Tibial nerve (tissue), 4 donors: ENCODE measurements around the gene NECAP2. TPM values are rescaled to one million over a fixed set of nuclear protein-coding genes. Genes with fewer than 3 reads are reported as not detected.

ENCODE experiments used
- DNase-seq, 2 donors: peaks; one replicate each; pipeline ENCODE4 v3.0.0-alpha.2; 2019; ENCODE audit warnings: low spot score in 2 of 2
- H3K27ac ChIP-seq, 4 donors: fragments of 200-600 bp; sonication (generic) in 3 of 4; one replicate each; pipeline ENCODE4 v1.5.1; 2017 to 2019; ENCODE audit warnings: mild to moderate bottlenecking in 1 of 4
- H3K27me3 ChIP-seq, 2 donors: fragments of 200-600 bp; sonication (generic) in 1 of 2; one replicate each; pipeline versions ENCODE4 v1.5.1 to v1.6.0; 2017 to 2019
- H3K36me3 ChIP-seq, 3 donors: fragments of 200-600 bp; sonication (generic); one replicate each; pipeline ENCODE4 v1.5.1; 2018 to 2019
- H3K4me1 ChIP-seq, 4 donors: fragments of 200-600 bp; sonication (generic) in 3 of 4; one replicate each; pipeline ENCODE4 v1.5.1; 2017 to 2019
- H3K4me3 ChIP-seq, 4 donors: fragments of 200-600 bp; sonication (generic) in 3 of 4; one replicate each; pipeline ENCODE4 v1.5.1; 2017 to 2019; ENCODE audit warnings: mild to moderate bottlenecking in 1 of 4, moderate library complexity in 1 of 4
- H3K9me3 ChIP-seq, 4 donors: fragments of 200-600 bp; sonication (generic) in 3 of 4; one replicate each; pipeline ENCODE4 v1.5.1; 2017 to 2019
- EP300 ChIP-seq, 2 donors: sonication (generic); formaldehyde crosslinking; IDR thresholded peaks; one replicate each; pipeline ENCODE4 v1.6.1; 2017; ENCODE audit warnings: antibody characterized with exemption in 2 of 2, mild to moderate bottlenecking in 1 of 2
- POLR2A ChIP-seq, 2 donors: fragments of 450-650 bp; IDR thresholded peaks; one replicate each; pipeline ENCODE4 v1.6.1; 2017; ENCODE audit warnings: antibody characterized with exemption in 2 of 2, mild to moderate bottlenecking in 2 of 2, moderate library complexity in 2 of 2
- WGBS, 2 donors: methylation state at CpG; one replicate each; pipeline ENCODE4 v1.1.5; 2018; 5-methylcytosine and 5-hydroxymethylcytosine counted together
- total RNA-seq, 4 donors: library from RNA; depleted of rRNA; stranded (reverse); fragments of >200 nt; gene quantifications; one replicate each; pipeline ENCODE4 v1.1.0, GENCODE V29; 2016
- TF ChIP-seq, protein P1 (sequence below), 5 experiments: fragments of 200-600 bp in 3 of 5; fragments of 450-650 bp in 2 of 5; sonication (generic) in 3 of 5; IDR thresholded peaks; one replicate each; pipeline ENCODE4 v1.5.1; 2016 to 2019; ENCODE audit warnings: antibody characterized with exemption in 5 of 5, mild to moderate bottlenecking in 3 of 5, moderate library complexity in 2 of 5

Gene NECAP2
- total RNA-seq, 4 donors from 2014 or later: 49.4 to 57.9 (median 54.1) TPM

DNA sequence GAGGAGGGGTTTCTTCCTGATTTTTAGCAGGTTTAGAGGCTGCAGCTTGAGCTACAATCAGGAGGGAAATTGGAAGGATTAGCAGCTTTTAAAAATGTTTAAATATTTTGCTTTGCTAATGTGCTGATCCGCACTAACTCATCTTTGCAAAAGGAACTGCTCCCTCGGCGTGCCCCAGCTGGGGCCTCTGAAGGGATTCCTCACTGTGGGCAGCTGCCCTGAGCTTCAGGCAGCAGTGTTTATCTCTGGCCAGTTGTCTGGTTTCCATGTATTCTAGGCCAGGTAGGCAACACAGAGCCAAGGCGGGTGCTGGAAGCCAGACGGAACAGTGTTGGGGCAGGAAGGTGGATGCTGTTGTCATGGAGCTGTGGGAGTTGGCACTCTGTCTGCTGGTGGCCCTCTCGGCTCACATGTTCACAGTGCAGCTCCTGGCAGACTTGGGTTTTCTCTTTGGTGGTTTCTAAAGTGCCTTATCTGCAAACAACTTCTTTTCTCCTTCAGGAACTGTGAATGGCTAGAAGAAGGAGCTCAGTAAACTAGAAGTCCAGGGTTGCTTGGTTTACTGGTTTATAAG is 18.9 kb downstream of the NECAP2 start:
- Histone ChIP-seq H3K36me3 (peaks cover 0 to 99% (median 20%) of the 10 kb centered on the region in 3 donors), H3K9me3 (no peaks in the 10 kb centered on the region), H3K4me3 (no peak overlapping the region), H3K27me3 (no peaks in the 10 kb centered on the region), H3K4me1 (no peaks in the 10 kb centered on the region), H3K27ac (no peak overlapping the region)
- no peak for DNase-seq
- TF ChIP-seq EP300 (IDR thresholded peaks at IDR 0.05) (no peak), POLR2A (IDR thresholded peaks at IDR 0.05) (no peak)
- TF ChIP-seq, protein P1, sequence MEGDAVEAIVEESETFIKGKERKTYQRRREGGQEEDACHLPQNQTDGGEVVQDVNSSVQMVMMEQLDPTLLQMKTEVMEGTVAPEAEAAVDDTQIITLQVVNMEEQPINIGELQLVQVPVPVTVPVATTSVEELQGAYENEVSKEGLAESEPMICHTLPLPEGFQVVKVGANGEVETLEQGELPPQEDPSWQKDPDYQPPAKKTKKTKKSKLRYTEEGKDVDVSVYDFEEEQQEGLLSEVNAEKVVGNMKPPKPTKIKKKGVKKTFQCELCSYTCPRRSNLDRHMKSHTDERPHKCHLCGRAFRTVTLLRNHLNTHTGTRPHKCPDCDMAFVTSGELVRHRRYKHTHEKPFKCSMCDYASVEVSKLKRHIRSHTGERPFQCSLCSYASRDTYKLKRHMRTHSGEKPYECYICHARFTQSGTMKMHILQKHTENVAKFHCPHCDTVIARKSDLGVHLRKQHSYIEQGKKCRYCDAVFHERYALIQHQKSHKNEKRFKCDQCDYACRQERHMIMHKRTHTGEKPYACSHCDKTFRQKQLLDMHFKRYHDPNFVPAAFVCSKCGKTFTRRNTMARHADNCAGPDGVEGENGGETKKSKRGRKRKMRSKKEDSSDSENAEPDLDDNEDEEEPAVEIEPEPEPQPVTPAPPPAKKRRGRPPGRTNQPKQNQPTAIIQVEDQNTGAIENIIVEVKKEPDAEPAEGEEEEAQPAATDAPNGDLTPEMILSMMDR (IDR thresholded peaks at IDR 0.05): no peak
- 86 to 88% methylated on average over 6 of the region's 6 CpGs for WGBS, 2 donors

DNA sequence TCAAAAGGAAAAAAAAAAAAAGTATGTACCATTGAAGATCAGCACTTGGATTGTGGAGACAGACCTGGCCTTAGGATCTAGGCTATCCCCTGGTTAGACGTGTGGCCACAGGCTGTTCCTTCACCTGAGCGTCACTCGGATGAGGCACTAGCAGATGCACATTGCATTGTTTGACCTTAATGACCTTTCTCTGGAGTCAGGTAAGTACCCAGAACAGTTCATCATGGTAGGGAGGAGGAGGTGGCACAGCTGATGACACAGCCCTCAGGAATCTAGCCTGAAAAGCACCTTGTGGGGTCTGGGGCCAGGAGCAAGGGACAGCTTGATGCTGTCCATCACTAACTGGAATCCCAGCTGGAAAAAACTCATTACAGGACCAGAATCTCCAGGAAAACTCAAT is 21.2 kb downstream of the NECAP2 start:
- H3K36me3 ChIP-seq: peaks cover 0 to 96% (median 14%) of the 10 kb centered on the region in 3 donors
- H3K4me3 ChIP-seq: no peak overlapping the region
- H3K4me1 ChIP-seq: no peaks in the 10 kb centered on the region
- no peak for DNase-seq
- WGBS, 2 donors: 92 to 95% methylated on average over 3 of the region's 3 CpGs
- TF ChIP-seq, protein P1 (IDR thresholded peaks at IDR 0.05): no peak
- TF ChIP-seq POLR2A (IDR thresholded peaks at IDR 0.05) (no peak), EP300 (IDR thresholded peaks at IDR 0.05) (no peak)
- H3K9me3 ChIP-seq: no peaks in the 10 kb centered on the region
- H3K27ac ChIP-seq: no peak overlapping the region
- no peaks in the 10 kb centered on the region for H3K27me3 ChIP-seq

DNA sequence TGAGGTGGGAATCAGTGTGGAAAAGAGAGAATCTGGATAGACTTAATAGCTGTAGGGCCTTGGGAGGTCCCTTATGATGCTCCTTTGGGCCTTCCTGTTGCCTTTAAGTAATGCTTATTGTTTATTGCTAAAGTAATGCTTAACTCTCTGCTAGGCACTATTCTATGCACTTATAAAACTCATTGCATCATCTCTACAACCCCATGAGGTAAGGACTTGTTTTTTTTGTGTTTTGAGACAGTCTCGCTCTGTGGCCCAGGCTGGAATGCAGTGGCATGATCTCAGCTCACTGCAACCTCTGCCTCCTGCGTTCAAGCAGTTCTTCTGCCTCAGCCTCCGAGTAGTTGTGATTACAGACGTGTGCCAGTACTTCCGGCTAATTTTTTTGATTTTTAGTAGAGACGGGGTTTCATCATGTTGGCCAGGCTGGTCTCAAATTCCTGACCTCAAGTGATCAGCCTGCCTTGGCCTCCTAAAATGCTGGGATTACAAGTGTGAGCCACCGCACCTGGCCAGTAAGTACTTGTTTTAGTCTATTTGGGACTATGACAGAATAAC is 22.3 kb downstream of the NECAP2 start:
- DNase-seq: no peak
- H3K27me3 ChIP-seq: no peaks in the 10 kb centered on the region
- no peak overlapping the region for H3K4me3 ChIP-seq
- TF ChIP-seq POLR2A (IDR thresholded peaks at IDR 0.05) (no peak), EP300 (IDR thresholded peaks at IDR 0.05) (no peak)
- TF ChIP-seq, protein P1 (IDR thresholded peaks at IDR 0.05): no peak
- H3K27ac ChIP-seq: no peak overlapping the region
- peaks cover 0 to 84% (median 11%) of the 10 kb centered on the region in 3 donors for H3K36me3 ChIP-seq
- no peaks in the 10 kb centered on the region for H3K4me1 ChIP-seq
- WGBS, 2 donors: 88 to 92% methylated on average over 7 of the region's 7 CpGs
- H3K9me3 ChIP-seq: no peaks in the 10 kb centered on the region

DNA sequence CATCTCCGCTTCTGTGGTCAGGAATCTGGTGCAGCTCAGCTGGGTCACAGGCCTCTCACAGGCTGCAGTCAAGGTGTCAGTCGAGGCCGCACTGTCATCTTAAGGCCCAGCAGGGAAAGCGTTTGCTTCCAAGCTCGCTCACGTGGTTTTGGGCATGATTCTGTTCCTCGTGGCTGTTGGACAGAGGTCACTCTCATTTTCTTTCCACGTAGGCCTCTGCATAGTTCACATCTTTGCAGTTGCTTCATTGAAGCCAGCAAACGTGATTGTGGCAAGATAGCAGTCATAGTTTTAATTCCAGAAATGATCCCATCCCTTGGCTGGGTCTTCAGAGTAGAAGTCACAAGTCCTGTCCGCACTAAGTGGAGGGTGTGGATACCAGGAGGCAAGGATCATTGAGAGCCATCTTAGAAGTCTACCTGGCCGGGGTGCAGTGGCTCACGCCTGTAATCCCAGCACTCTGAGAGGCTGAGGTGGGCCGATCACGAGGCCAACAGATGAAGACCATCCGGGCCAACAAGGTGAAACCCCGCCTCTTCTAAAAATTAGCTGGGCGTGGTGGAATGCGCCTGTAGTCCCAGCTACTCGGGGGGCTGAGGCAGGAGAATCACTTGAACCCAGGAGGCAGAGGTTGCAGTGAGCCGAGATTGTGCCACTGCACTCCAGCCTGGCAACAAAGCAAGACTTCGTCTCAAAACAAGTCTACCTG is 24.5 kb downstream of the NECAP2 start:
- H3K4me1 ChIP-seq: no peaks in the 10 kb centered on the region
- no peaks in the 10 kb centered on the region for H3K9me3 ChIP-seq
- 87 to 89% methylated on average over 21 of the region's 21 CpGs for WGBS, 2 donors
- H3K4me3 ChIP-seq: no peak overlapping the region
- no peak for TF ChIP-seq POLR2A (IDR thresholded peaks at IDR 0.05)
- TF ChIP-seq EP300 (IDR thresholded peaks at IDR 0.05): no peak
- TF ChIP-seq, protein P1 (IDR thresholded peaks at IDR 0.05): no peak
- peaks cover 0 to 62% (median 0%) of the 10 kb centered on the region in 3 donors for H3K36me3 ChIP-seq
- DNase-seq: no peak
- no peak overlapping the region for H3K27ac ChIP-seq
- H3K27me3 ChIP-seq: no peaks in the 10 kb centered on the region

DNA sequence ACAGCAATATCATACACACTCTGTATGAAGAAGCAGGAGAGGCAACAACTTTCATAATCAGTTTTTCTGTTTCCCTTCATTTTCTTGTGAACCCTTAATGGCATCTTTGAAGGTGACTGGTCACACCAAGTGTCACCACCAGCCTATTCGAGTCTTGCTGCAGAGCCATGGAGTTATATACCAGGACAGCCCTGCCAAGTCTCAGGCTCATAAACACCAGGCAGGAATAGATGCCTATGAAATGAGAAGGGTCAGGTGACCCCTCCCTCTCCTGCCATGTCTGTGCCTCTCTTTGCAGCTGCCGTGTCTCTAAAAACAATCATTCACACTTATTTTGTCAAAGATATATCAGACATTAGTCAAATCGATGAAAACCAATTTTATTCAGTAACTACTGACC is 28.0 kb downstream of the NECAP2 start:
- Histone ChIP-seq H3K9me3 (no peaks in the 10 kb centered on the region), H3K27ac (no peak overlapping the region), H3K36me3 (peaks cover 0 to 55% (median 0%) of the 10 kb centered on the region in 3 donors), H3K4me1 (no peaks in the 10 kb centered on the region), H3K27me3 (no peaks in the 10 kb centered on the region), H3K4me3 (no peak overlapping the region)
- no peak for DNase-seq
- TF ChIP-seq EP300 (IDR thresholded peaks at IDR 0.05) (no peak), POLR2A (IDR thresholded peaks at IDR 0.05) (no peak)
- TF ChIP-seq, protein P1 (IDR thresholded peaks at IDR 0.05): no peak
- WGBS, 2 donors: 65 to 91% methylated on average over 3 of the region's 3 CpGs
